ENCODE data around the gene PEDS1.
A peak's percentile ranks its signal among the peaks of the same experiment; 100 is the strongest.

Gene PEDS1

GRCh38 chr20:50146732-50147662 is 6.5 kb downstream of the PEDS1 start:
- DNase-seq (ENCODE audit: low spot score) (peak; percentile 97), ATAC-seq (ENCODE audit: low read depth) (peak; percentile 80)
- Histone ChIP-seq H3K27ac (ENCODE audit: poor library complexity, severe bottlenecking) (peak overlapping the region; percentile 91), H3K27me3 (ENCODE audit: insufficient read depth, poor library complexity, severe bottlenecking) (no peaks in the 10 kb centered on the region), H3K9me3 (ENCODE audit: severe bottlenecking) (no peaks in the 10 kb centered on the region), H3K4me3 (ENCODE audit: severe bottlenecking) (peak overlapping the region; percentile 6), H3K4me1 (ENCODE audit: insufficient read depth, poor library complexity, severe bottlenecking) (peaks cover 74% of the 10 kb centered on the region), H3K36me3 (ENCODE audit: low read depth) (peaks cover 84% of the 10 kb centered on the region)
- no peak for TF ChIP-seq CTCF (IDR thresholded peaks at IDR 0.05; ENCODE audit: poor library complexity, severe bottlenecking)

- Histone ChIP-seq H3K27ac (ENCODE audit: poor library complexity, severe bottlenecking) (peak overlapping the region; percentile 91), H3K36me3 (ENCODE audit: low read depth) (peaks cover 84% of the 10 kb centered on the region), H3K27me3 (ENCODE audit: insufficient read depth, poor library complexity, severe bottlenecking) (no peaks in the 10 kb centered on the region), H3K4me3 (ENCODE audit: severe bottlenecking) (no peak overlapping the region), H3K4me1 (ENCODE audit: insufficient read depth, poor library complexity, severe bottlenecking) (peaks cover 74% of the 10 kb centered on the region), H3K9me3 (ENCODE audit: severe bottlenecking) (no peaks in the 10 kb centered on the region)
- DNase-seq (ENCODE audit: low spot score), result no peak
- TF ChIP-seq CTCF (IDR thresholded peaks at IDR 0.05; ENCODE audit: poor library complexity, severe bottlenecking), result no peak
- no peak for ATAC-seq (ENCODE audit: low read depth)
These were observed 7.3 kb downstream of the PEDS1 start for GRCh38 chr20:50146214-50146613.

GRCh38 chr20:50145566-50145965 is 8.0 kb downstream of the PEDS1 start:
- DNase-seq (ENCODE audit: low spot score) (no peak), ATAC-seq (ENCODE audit: low read depth) (no peak)
- no peak for TF ChIP-seq CTCF (IDR thresholded peaks at IDR 0.05; ENCODE audit: poor library complexity, severe bottlenecking)
- Histone ChIP-seq H3K27me3 (ENCODE audit: insufficient read depth, poor library complexity, severe bottlenecking) (no peaks in the 10 kb centered on the region), H3K4me3 (ENCODE audit: severe bottlenecking) (no peak overlapping the region), H3K27ac (ENCODE audit: poor library complexity, severe bottlenecking) (peak overlapping the region; percentile 91), H3K9me3 (ENCODE audit: severe bottlenecking) (no peaks in the 10 kb centered on the region), H3K36me3 (ENCODE audit: low read depth) (peaks cover 84% of the 10 kb centered on the region), H3K4me1 (ENCODE audit: insufficient read depth, poor library complexity, severe bottlenecking) (peaks cover 71% of the 10 kb centered on the region)

- no peak for TF ChIP-seq CTCF (IDR thresholded peaks at IDR 0.05; ENCODE audit: poor library complexity, severe bottlenecking)
- ATAC-seq (ENCODE audit: low read depth), result peak; percentile 88
- Histone ChIP-seq H3K27ac (ENCODE audit: poor library complexity, severe bottlenecking) (peak overlapping the region; percentile 91), H3K36me3 (ENCODE audit: low read depth) (peaks cover 83% of the 10 kb centered on the region), H3K4me1 (ENCODE audit: insufficient read depth, poor library complexity, severe bottlenecking) (peaks cover 62% of the 10 kb centered on the region), H3K4me3 (ENCODE audit: severe bottlenecking) (no peak overlapping the region), H3K27me3 (ENCODE audit: insufficient read depth, poor library complexity, severe bottlenecking) (no peaks in the 10 kb centered on the region), H3K9me3 (ENCODE audit: severe bottlenecking) (no peaks in the 10 kb centered on the region)
- DNase-seq (ENCODE audit: low spot score), result peak; percentile 100
These were observed 9.2 kb downstream of the PEDS1 start for GRCh38 chr20:50144362-50144761.

- DNase-seq (ENCODE audit: low spot score) (no peak), ATAC-seq (ENCODE audit: low read depth) (no peak)
- H3K27me3 ChIP-seq (ENCODE audit: insufficient read depth, poor library complexity, severe bottlenecking), result no peaks in the 10 kb centered on the region
- peak overlapping the region; percentile 91 for H3K27ac ChIP-seq (ENCODE audit: poor library complexity, severe bottlenecking)
- TF ChIP-seq CTCF (IDR thresholded peaks at IDR 0.05; ENCODE audit: poor library complexity, severe bottlenecking), result no peak
- no peak overlapping the region for H3K4me3 ChIP-seq (ENCODE audit: severe bottlenecking)
- peaks cover 71% of the 10 kb centered on the region for H3K4me1 ChIP-seq (ENCODE audit: insufficient read depth, poor library complexity, severe bottlenecking)
- peaks cover 87% of the 10 kb centered on the region for H3K36me3 ChIP-seq (ENCODE audit: low read depth)
- H3K9me3 ChIP-seq (ENCODE audit: severe bottlenecking), result no peaks in the 10 kb centered on the region
These were observed 10.7 kb downstream of the PEDS1 start for GRCh38 chr20:50142812-50143211.
